GM18526 (cell line): ENCODE data around the gene RINT1.

Experiments used
- POLR2A ChIP-seq: IDR thresholded peaks from 3 replicates; pipeline ENCODE4 v1.6.1; 2011; ENCODE audit not compliant: insufficient read length; ENCODE audit errors: extremely low read depth

Gene RINT1

DNA sequence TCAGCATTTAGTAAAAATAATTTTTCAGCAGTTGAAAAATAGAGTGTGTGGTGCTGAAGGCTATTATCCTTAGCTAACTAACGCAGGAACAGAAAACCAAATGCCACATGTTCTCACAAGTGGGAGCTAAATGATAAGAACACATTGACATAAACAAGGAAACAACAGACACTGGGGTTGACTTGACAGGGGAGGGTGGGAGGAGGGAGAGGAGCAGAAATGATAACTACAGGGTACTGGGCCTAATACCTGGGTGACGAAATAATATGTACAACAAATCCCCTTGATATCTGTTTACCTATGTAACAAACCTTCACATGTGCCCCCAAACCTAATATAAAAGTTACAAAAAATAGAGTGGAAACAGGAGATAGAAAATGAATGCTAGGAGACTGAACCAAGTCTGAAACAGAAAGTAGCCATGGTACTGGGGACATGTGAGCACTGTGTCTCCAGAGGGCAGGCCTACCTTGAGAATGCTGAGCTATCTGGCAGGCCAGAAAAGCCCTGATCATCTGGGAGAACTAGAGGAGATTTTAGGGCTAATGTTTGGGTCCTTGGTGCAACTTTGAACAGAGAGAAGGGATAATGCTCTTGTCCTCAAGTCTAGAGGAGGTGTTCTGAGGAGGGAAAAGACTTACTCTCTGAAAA lies 54.0 kb downstream of the RINT1 start:
- TF ChIP-seq POLR2A: no peak

DNA sequence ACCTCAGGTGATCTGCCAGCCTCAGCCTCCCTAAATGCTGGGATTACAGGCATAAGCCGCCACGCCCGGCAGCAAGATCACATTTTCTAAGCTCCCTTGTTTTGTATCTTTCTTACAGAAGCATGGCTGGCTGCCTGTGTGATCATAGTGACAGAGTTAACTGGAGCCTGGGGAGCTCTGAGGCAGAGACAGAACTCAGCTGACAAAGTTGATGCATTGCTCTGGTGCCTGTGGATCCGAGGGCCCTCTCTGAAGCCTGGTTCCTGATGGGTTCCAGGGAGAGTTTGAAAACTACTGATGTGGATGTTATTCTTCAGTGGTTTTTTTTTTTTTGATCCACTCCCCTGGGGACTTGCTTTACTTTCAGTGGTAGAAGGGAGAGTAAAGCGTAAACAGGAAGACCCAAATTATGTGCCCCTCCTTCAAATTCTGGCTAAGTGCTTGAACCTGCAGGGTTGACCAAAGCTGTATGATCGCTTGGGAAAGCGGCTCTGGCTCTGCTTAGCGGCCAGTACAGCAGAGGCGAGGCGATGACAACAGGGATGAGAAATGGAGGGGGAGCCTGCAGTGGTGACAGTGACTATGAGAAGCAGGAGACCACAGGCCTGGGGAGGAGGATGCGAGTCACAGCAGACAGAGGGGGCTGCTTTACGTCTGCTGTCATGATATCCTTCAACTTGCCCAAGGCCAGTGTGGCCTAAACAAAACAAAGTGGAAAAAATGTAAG lies 56.1 kb downstream of the RINT1 start:
- no peak for TF ChIP-seq POLR2A

- TF ChIP-seq POLR2A: no peak
These were observed 57.5 kb downstream of the RINT1 start for GRCh38 chr7:105589356-105590077.

DNA sequence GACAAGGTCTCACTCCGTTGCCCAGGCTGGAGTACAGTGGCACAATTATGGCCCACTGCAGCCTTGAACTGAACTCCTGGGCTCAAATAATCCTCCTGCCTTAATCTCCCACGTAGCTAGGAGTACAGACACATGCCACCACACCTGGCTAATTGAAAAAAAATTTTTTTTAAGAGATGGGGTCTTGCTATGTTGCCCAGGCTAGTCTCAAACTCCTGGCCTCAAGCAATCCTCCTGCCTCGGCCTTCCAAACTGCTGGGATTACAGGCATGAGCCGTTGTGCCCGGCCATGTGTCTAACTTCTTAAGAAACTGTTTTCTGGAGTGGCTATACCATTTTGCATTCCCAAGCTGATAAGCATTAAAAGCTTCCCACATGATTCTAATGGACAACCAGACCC lies 58.8 kb downstream of the RINT1 start:
- no peak for TF ChIP-seq POLR2A

DNA sequence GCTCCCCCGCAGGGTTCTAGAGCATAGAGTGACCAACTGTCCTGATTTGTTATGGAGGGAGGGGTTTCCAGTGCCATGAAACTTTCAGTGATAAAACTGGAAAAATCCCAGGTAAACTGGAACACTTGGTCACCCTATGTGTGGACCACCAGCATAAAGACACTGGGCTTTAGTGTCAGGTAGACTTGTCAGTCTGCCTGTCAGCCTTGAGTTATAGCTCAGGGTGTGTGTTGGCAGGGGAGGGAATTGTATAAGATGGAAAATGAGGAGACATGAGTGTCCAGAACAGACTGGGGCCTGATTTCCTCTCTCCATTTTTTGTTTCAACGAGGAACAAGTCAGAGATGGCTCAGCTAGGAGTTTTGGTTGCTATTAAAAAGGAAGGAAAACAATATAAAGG lies 59.5 kb downstream of the RINT1 start:
- TF ChIP-seq POLR2A: no peak

DNA sequence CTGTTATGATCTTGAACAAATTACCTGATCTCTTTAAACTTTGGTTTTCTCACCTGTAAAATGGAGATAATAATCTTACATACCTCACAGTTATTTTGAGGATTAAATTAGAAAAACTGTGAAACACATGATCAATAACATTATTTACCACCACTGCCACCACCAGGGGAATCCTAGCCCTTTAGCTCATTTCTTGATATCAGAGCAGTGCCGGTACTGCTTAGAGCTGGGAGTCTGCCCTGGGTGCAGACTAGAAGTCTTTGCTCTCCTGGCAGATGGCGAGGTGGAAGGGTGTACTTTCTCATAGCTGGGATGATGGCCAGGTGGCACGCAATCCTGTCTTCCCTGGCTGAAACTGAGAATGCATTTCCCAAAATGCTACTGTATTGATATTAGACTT lies 62.0 kb downstream of the RINT1 start:
- no peak for TF ChIP-seq POLR2A

DNA sequence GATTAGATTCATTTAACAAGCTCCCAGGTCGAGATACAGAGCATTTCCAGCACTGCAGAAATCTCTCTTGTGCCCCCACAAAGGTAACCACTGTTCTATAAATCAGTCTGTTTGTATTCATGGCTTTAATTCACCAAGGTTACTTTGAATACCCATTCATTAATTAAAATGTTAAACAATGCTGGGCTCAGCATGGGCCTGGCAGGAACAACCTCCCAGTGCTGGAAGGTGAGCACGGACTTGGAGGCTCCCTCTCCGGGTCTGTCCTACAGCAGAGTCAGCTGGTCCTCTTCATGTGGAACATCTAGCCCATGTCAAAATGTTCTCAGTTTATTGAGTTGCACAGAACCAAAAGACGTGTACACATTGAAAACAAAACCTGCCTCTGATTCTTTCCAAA lies 64.9 kb downstream of the RINT1 start:
- TF ChIP-seq POLR2A: no peak

- TF ChIP-seq POLR2A: no peak
These were observed 67.5 kb downstream of the RINT1 start for GRCh38 chr7:105599551-105599950.

- no peak for TF ChIP-seq POLR2A
These were observed 68.9 kb downstream of the RINT1 start for GRCh38 chr7:105600720-105601550.

DNA sequence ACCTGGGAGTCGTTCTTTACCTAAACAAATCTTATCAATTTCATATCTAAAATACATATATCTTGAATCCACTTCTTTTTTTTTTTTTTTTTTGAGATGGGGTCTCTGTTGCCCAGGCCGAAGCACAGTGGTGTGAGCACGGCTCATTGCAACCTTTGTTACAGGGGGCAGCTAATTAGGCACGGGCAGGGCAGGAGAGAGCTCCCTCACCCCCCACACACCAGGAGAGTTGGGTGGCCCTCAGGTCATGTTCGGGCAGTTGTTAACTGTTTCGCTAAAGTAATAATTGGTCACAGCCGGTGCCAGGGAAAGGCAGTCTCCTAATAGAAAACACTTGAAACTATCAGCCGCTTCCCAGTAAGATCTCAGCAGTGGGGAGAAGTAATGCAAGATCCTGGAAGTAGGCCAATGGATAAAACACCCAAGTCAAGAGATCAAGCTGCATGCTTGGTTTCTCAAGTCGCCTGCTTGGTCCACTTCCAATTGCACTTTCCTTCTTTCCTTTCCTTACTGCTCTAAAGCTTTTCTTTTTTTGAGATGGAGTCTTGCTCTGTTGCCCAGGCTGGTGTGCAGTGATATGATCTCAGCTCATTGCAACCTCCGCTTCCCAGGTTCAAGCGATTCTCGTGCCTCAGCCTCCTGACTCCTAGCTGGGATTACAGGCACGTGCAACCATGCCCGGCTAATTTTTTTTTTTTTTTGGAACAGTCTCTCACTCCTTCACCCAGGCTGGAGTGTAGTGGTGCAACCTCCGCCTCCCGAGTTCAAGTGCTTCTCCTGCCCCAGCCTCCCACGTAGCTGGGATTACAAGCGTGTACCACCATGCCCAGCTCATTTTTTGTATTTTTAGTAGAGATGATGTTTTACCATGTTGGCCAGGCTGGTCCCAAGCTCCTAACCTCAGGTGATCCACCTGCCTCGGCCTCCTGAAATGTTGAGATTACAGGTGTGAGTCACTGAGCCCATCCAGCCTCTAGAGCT lies 70.6 kb downstream of the RINT1 start:
- no peak for TF ChIP-seq POLR2A

GRCh38 chr7:105610165-105610930 lies 78.3 kb downstream of the RINT1 start:
- no peak for TF ChIP-seq POLR2A

DNA sequence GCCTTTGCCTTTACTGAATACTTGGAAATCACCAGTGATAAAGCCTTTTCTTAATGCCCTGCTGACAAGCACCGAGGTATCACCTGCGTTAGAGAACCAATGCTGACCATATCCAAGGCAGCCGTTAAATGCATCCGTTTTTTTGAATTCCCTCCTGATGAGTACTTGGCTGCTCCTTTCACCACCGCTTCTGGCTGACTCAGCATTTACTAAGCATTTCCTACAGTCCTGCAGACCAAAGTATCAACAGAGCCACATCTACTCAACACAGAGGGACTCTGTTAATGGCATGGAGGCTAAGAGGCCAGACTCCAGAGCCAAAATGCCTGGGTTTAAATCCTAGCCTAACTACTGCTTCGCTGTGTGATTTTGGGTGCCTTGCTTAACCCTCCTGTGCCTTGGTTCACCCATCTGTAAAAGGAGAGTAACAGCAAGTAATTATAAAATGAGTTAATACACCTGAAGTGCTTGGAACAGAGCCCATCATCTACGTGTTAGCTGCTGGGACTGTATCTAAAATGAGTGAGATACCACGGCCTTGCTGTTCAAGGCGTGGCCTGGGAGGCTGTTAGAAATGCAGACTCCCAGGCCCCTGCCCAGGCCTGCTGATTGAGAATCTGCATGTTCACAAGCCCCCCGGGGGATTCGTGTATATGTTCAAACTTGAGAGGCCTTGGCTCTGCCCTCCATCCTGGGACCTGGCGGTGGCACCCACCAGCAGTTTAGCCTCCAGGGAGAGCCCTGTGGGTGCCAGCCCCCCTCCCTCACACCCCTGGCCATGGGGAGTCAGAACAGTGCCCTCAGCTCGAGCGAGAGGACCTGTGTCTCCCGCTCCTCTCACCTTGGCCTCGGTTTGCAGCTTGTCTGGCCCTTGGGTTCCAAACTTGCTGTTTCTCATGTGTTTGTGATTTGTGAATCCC lies 80.1 kb downstream of the RINT1 start:
- TF ChIP-seq POLR2A: no peak
